SU-DHL-6 (cell line): Measurements from ENCODE around the gene TMEM14A.

Experiments used
- H2AFZ ChIP-seq: fragments of 200-600 bp; sonication (generic); 2 replicates; pipeline ENCODE4 v1.6.1; 2014; ENCODE audit warnings: low read depth, mild to moderate bottlenecking, moderate library complexity, mixed read lengths, antibody characterized with exemption, low read length; ENCODE audit not compliant: severe bottlenecking
- H3F3A ChIP-seq: fragments of 200-600 bp; shearing (Covaris generic); 2 replicates; pipeline ENCODE4 v1.6.0; 2016; ENCODE audit warnings: antibody characterized with exemption, mild to moderate bottlenecking; ENCODE audit not compliant: insufficient read depth
- H3K27ac ChIP-seq: fragments of 200-600 bp; sonication (generic); 2 replicates; pipeline ENCODE4 v1.5.1; 2016; ENCODE audit warnings: low read depth, mild to moderate bottlenecking, low read length, moderate library complexity, mixed read lengths
- H3K27me3 ChIP-seq: fragments of 200-600 bp; sonication (generic), shearing (Covaris generic); 2 replicates; pipeline ENCODE4 v1.6.0; 2014; ENCODE audit warnings: mild to moderate bottlenecking, low read length
- H3K36me3 ChIP-seq: fragments of 200-600 bp; sonication (generic); 2 replicates; pipeline ENCODE4 v1.6.1; 2014; ENCODE audit warnings: mild to moderate bottlenecking, low read length, mixed read lengths
- H3K4me2 ChIP-seq: fragments of 300-600, 200-600 bp; shearing (Covaris generic), sonication (generic); 2 replicates; pipeline ENCODE4 v1.6.0; 2014; ENCODE audit warnings: low read length, low read depth, mild to moderate bottlenecking; ENCODE audit not compliant: poor library complexity, severe bottlenecking
- H3K4me3 ChIP-seq: fragments of 200-600 bp; sonication (generic); 2 replicates; pipeline ENCODE4 v1.5.1; 2014; ENCODE audit warnings: antibody characterized with exemption, low read length, mild to moderate bottlenecking, mixed read lengths; ENCODE audit not compliant: insufficient read depth, poor library complexity, severe bottlenecking
- H3K79me2 ChIP-seq: fragments of 200-600 bp; sonication (generic); 2 replicates; pipeline ENCODE4 v1.6.1; 2014; ENCODE audit warnings: mild to moderate bottlenecking, low read length, moderate library complexity; ENCODE audit not compliant: insufficient read depth
- H3K9ac ChIP-seq: fragments of 200-600 bp; sonication (generic); 2 replicates; pipeline ENCODE4 v1.7.0; 2014; ENCODE audit warnings: mild to moderate bottlenecking, low read length
- H3K9me2 ChIP-seq: fragments of 200-600 bp; sonication (generic); replicated peaks from 2 replicates; pipeline ENCODE4 v1.6.1; 2014; ENCODE audit warnings: low read length; ENCODE audit not compliant: insufficient read depth
- H3K9me3 ChIP-seq: fragments of 200-600 bp; sonication (generic); 2 replicates; pipeline ENCODE4 v1.6.1; 2014; ENCODE audit warnings: low read length, mixed read lengths; ENCODE audit not compliant: insufficient read depth
- H4K20me1 ChIP-seq: fragments of 200-600 bp; sonication (generic); 2 replicates; pipeline ENCODE4 v1.6.1; 2014; ENCODE audit warnings: low read depth, mild to moderate bottlenecking, antibody characterized with exemption, low read length, moderate library complexity, mixed read lengths
- EZH2phosphoT487 ChIP-seq: fragments of 200-600 bp; sonication (generic), shearing (Covaris generic); conservative IDR thresholded peaks from 2 replicates; pipeline ENCODE4 v1.6.1; 2018; ENCODE audit warnings: mild to moderate bottlenecking, antibody characterized with exemption, low read length, moderate library complexity, mixed read lengths
- TF ChIP-seq, protein P1 (sequence below): fragments of 200-600 bp; sonication (generic); IDR thresholded peaks from one replicate; pipeline ENCODE4 v1.5.1; 2017; ENCODE audit warnings: antibody characterized with exemption, mild to moderate bottlenecking, low read length, moderate library complexity; ENCODE audit not compliant: insufficient read depth, poor library complexity, severe bottlenecking

TMEM14A gene

DNA sequence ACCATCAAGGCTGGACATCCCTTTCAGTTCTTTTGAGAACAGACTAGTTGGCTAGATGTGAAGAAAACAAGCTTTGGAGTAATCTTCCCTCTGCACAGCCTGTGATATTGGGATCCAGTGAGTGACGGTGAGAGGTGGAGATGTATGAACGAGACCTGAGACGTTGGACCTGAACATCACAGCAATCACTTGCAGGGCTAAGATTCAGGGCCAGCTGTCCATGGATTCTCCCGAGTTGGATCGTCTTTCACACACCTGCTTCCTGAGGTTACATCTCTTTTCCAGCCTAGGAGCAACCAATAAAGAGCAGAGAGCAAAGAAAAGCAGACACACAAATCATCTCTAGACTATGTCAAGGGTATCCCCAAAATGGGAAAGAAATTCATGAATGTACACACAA lies 30.0 kb upstream of the TMEM14A start:
- H3K9me3 ChIP-seq, result no peaks in the 10 kb centered on the region
- H3K27me3 ChIP-seq, result no peaks in the 10 kb centered on the region
- H3K4me2 ChIP-seq, result no peak overlapping the region
- TF ChIP-seq, protein P1, sequence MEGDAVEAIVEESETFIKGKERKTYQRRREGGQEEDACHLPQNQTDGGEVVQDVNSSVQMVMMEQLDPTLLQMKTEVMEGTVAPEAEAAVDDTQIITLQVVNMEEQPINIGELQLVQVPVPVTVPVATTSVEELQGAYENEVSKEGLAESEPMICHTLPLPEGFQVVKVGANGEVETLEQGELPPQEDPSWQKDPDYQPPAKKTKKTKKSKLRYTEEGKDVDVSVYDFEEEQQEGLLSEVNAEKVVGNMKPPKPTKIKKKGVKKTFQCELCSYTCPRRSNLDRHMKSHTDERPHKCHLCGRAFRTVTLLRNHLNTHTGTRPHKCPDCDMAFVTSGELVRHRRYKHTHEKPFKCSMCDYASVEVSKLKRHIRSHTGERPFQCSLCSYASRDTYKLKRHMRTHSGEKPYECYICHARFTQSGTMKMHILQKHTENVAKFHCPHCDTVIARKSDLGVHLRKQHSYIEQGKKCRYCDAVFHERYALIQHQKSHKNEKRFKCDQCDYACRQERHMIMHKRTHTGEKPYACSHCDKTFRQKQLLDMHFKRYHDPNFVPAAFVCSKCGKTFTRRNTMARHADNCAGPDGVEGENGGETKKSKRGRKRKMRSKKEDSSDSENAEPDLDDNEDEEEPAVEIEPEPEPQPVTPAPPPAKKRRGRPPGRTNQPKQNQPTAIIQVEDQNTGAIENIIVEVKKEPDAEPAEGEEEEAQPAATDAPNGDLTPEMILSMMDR, result no peak
- no peak for TF ChIP-seq EZH2phosphoT487
- H3K36me3 ChIP-seq, result no peaks in the 10 kb centered on the region
- no peaks in the 10 kb centered on the region for H3F3A ChIP-seq
- no peak overlapping the region for H3K27ac ChIP-seq
- no peak overlapping the region for H3K4me3 ChIP-seq
- no peaks in the 10 kb centered on the region for H4K20me1 ChIP-seq
- H3K79me2 ChIP-seq, result no peaks in the 10 kb centered on the region
- H2AFZ ChIP-seq, result no peak overlapping the region
- H3K9ac ChIP-seq, result no peak overlapping the region
- H3K9me2 ChIP-seq, result no peaks in the 10 kb centered on the region

DNA sequence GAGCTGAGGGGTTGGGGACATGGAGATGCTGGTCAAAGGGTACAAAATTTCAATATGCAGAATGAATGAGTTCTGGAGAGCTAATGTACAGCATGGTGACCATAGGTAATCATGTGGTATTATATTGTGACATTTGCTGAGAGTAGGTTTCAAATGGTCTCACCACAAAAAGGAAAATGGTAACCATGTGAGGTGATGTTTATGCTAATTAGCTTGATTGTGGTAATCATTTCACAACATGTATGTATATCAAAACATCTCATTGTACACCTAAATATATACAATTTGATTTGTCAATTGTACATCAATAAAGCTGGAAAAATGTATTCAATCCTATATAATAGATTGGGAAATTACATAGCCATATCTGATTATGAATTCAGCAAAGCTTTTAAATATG lies 29.5 kb upstream of the TMEM14A start:
- H3K9me3 ChIP-seq, result no peaks in the 10 kb centered on the region
- no peaks in the 10 kb centered on the region for H4K20me1 ChIP-seq
- TF ChIP-seq, protein P1, result no peak
- no peak for TF ChIP-seq EZH2phosphoT487
- no peak overlapping the region for H3K4me2 ChIP-seq
- no peaks in the 10 kb centered on the region for H3K27me3 ChIP-seq
- H3K9ac ChIP-seq, result no peak overlapping the region
- no peaks in the 10 kb centered on the region for H3K79me2 ChIP-seq
- no peaks in the 10 kb centered on the region for H3K9me2 ChIP-seq
- H3K4me3 ChIP-seq, result no peak overlapping the region
- no peak overlapping the region for H3K27ac ChIP-seq
- H3F3A ChIP-seq, result no peaks in the 10 kb centered on the region
- no peaks in the 10 kb centered on the region for H3K36me3 ChIP-seq
- no peak overlapping the region for H2AFZ ChIP-seq

DNA sequence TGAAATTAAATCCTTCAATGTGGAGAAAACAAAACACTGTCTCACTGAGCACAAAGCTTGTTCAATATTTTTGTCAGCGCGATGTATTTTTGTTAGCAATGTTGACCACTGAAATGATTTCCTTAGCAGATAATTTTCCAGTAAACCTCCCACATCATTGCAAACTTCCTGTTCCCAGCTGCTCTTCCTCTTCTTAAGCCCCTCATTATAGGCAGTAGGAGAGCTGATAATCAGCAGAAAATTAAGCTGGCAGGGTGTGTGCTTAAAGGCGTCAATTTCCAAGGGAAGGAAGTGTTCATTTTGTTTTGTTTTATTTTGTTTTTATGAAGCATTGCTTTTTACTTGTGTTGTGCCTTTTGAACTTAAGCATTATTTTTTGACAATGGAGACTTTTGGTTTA lies 29.1 kb upstream of the TMEM14A start:
- Histone ChIP-seq H3K4me3 (no peak overlapping the region), H3K36me3 (no peaks in the 10 kb centered on the region), H3K9ac (no peak overlapping the region), H3K9me3 (no peaks in the 10 kb centered on the region), H2AFZ (no peak overlapping the region), H3K4me2 (no peak overlapping the region), H4K20me1 (no peaks in the 10 kb centered on the region), H3K27ac (no peak overlapping the region), H3K27me3 (no peaks in the 10 kb centered on the region), H3K79me2 (no peaks in the 10 kb centered on the region), H3K9me2 (no peaks in the 10 kb centered on the region), H3F3A (no peaks in the 10 kb centered on the region)
- TF ChIP-seq EZH2phosphoT487, result no peak
- TF ChIP-seq, protein P1, result no peak
